Thyroid gland (tissue), 4 donors: Measurements from ENCODE around the gene CYP26B1.

Source experiments
- POLR2A ChIP-seq, 2 donors: fragments of 450-650 bp; IDR thresholded peaks; one replicate each; pipeline ENCODE4 v1.6.1; 2017; ENCODE audit warnings: antibody characterized with exemption in 2 of 2, mild to moderate bottlenecking in 2 of 2, moderate library complexity in 1 of 2
- TF ChIP-seq, protein P1 (sequence below), 6 experiments: fragments of 200-600 bp in 3 of 6; fragments of 450-650 bp in 3 of 6; sonication (generic) in 3 of 6; IDR thresholded peaks; one replicate each; pipeline ENCODE4 v1.5.1; 2016 to 2019; ENCODE audit warnings: antibody characterized with exemption in 6 of 6, mild to moderate bottlenecking in 2 of 6, inconsistent platforms in 1 of 6, moderate library complexity in 1 of 6

DNA sequence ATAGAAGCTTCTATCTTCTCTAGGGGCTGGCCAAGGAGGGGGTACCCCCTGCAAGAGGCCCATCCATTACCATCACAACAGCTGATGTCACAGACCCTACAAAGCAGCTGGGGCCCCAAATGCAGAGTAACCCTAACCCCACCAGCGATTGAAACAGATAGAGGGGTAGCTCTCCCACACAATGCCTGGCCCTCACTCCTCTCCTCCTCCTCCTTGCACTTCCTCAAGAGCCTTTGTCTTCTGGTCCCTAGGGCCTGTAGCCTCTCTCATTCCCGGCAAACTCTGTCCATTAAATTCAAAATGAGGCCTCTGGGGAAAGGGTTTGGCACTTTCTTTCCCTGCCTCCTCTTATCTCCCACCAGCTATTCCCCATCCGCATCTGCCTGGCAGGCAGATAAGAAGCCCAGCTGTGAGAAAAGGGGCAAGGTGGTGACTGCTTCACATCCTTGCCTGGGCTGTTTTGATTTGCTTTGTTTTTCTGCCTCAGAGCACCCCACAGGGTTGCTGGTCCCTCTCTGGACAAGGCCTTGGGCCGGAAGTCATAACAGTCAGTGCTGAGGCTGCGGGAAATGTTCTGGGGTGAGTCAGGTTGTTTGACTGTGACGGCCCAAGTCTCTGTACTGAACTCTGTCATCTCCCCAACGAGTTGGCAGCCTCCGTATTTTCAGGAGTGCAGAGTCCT is 26.1 kb upstream of the CYP26B1 start:
- no peak for TF ChIP-seq POLR2A (IDR thresholded peaks at IDR 0.05)
- TF ChIP-seq, protein P1, sequence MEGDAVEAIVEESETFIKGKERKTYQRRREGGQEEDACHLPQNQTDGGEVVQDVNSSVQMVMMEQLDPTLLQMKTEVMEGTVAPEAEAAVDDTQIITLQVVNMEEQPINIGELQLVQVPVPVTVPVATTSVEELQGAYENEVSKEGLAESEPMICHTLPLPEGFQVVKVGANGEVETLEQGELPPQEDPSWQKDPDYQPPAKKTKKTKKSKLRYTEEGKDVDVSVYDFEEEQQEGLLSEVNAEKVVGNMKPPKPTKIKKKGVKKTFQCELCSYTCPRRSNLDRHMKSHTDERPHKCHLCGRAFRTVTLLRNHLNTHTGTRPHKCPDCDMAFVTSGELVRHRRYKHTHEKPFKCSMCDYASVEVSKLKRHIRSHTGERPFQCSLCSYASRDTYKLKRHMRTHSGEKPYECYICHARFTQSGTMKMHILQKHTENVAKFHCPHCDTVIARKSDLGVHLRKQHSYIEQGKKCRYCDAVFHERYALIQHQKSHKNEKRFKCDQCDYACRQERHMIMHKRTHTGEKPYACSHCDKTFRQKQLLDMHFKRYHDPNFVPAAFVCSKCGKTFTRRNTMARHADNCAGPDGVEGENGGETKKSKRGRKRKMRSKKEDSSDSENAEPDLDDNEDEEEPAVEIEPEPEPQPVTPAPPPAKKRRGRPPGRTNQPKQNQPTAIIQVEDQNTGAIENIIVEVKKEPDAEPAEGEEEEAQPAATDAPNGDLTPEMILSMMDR (IDR thresholded peaks at IDR 0.05): no peak
